Neuronal stem cell (in vitro differentiated cells): ENCODE data around the gene AVPI1.

Source experiments
- DNase-seq: peaks from one replicate; pipeline ENCODE4 v3.0.0-alpha.2; 2013; ENCODE audit warnings: low spot score
- H2AFZ ChIP-seq: one replicate; pipeline ENCODE4 v1.6.1; 2013; ENCODE audit warnings: mild to moderate bottlenecking, low read length, inconsistent platforms
- H2AK5ac ChIP-seq: 2 replicates; pipeline ENCODE4 v1.6.1; 2013; ENCODE audit warnings: low read depth, mild to moderate bottlenecking, inconsistent platforms, low read length, moderate library complexity, mixed read lengths
- H2BK120ac ChIP-seq: 2 replicates; pipeline ENCODE4 v1.6.1; 2013; ENCODE audit warnings: low read depth, mild to moderate bottlenecking, inconsistent platforms, low read length, moderate library complexity, mixed read lengths
- H2BK12ac ChIP-seq: one replicate; pipeline ENCODE4 v1.6.1; 2013; ENCODE audit warnings: low read length, inconsistent platforms
- H2BK15ac ChIP-seq: 2 replicates; pipeline ENCODE4 v1.6.1; 2013; ENCODE audit warnings: mild to moderate bottlenecking, low read length, inconsistent platforms, mixed read lengths
- H2BK5ac ChIP-seq: one replicate; pipeline ENCODE4 v1.6.1; 2013; ENCODE audit warnings: inconsistent platforms, mild to moderate bottlenecking, low read length, moderate library complexity
- H3K14ac ChIP-seq: one replicate; pipeline ENCODE4 v1.6.1; 2013; ENCODE audit warnings: low read length, inconsistent platforms
- H3K18ac ChIP-seq: 2 replicates; pipeline ENCODE4 v1.6.1; 2013; ENCODE audit warnings: low read length, inconsistent platforms
- H3K23ac ChIP-seq: 2 replicates; pipeline ENCODE4 v1.6.1; 2013; ENCODE audit warnings: low read depth, mild to moderate bottlenecking, mixed read lengths, low read length, inconsistent platforms; ENCODE audit not compliant: poor library complexity
- H3K27ac ChIP-seq: replicated peaks from 3 replicates; pipeline ENCODE4 v1.5.1; 2013; ENCODE audit warnings: low read length, inconsistent platforms
- H3K27me3 ChIP-seq, 3 experiments: 2 replicates each; pipeline ENCODE4 v1.6.1; 2013; ENCODE audit warnings: low read length in 3 of 3, mild to moderate bottlenecking in 2 of 3, inconsistent platforms in 1 of 3, low read depth in 1 of 3, mixed read lengths in 1 of 3, moderate library complexity in 1 of 3; ENCODE audit not compliant: control insufficient read depth in 3 of 3, insufficient read depth in 3 of 3
- H3K36me3 ChIP-seq, 2 donors: replicated peaks in 1 of 2; 2 replicates each; pipeline ENCODE4 v1.6.1; 2013; ENCODE audit warnings: low read length in 2 of 2; ENCODE audit not compliant: control insufficient read depth in 2 of 2, insufficient read depth in 2 of 2
- H3K4ac ChIP-seq: 2 replicates; pipeline ENCODE4 v1.6.1; 2013; ENCODE audit warnings: inconsistent platforms, mild to moderate bottlenecking, low read length, moderate library complexity
- H3K4me1 ChIP-seq, 2 donors: 1 replicate in 1 of 2; 2 replicates in 1 of 2; pipeline ENCODE4 v1.6.1; 2013; ENCODE audit warnings: low read length in 2 of 2, low read depth in 1 of 2; ENCODE audit not compliant: control insufficient read depth in 2 of 2, insufficient read depth in 1 of 2
- H3K4me2 ChIP-seq: one replicate; pipeline ENCODE4 v1.6.1; 2013; ENCODE audit warnings: mild to moderate bottlenecking, low read length, inconsistent platforms; ENCODE audit not compliant: insufficient read depth, poor library complexity, severe bottlenecking
- H3K4me3 ChIP-seq, 2 donors: 2 replicates each; pipeline ENCODE4 v1.5.1; 2013; ENCODE audit warnings: low read length in 2 of 2, mild to moderate bottlenecking in 2 of 2, inconsistent platforms in 1 of 2, moderate library complexity in 1 of 2
- H3K79me1 ChIP-seq: one replicate; pipeline ENCODE4 v1.6.1; 2013; ENCODE audit warnings: low read depth, mild to moderate bottlenecking, inconsistent platforms, low read length, moderate library complexity
- H3K9ac ChIP-seq: one replicate; pipeline ENCODE4 v1.6.1; 2013; ENCODE audit warnings: mild to moderate bottlenecking, low read depth, low read length, inconsistent platforms; ENCODE audit not compliant: poor library complexity
- H3K9me3 ChIP-seq, 2 donors: replicated peaks in 1 of 2; 2 replicates each; pipeline versions ENCODE3 to v1.6.1; 2013; ENCODE audit warnings: low read length in 2 of 2, mild to moderate bottlenecking in 2 of 2, inconsistent platforms in 1 of 2, low read depth in 1 of 2, mixed read lengths in 1 of 2, moderate library complexity in 1 of 2; ENCODE audit not compliant: control insufficient read depth in 2 of 2, insufficient read depth in 1 of 2
- H4K8ac ChIP-seq: one replicate; pipeline ENCODE4 v1.6.1; 2013; ENCODE audit warnings: low read depth, mild to moderate bottlenecking, inconsistent platforms, low read length, moderate library complexity
- H4K91ac ChIP-seq: one replicate; pipeline ENCODE4 v1.6.1; 2013; ENCODE audit warnings: low read length, low read depth, mild to moderate bottlenecking, inconsistent platforms; ENCODE audit not compliant: poor library complexity
- WGBS, 2 donors: extraction: QIAGEN DNeasy Blood & Tissue Kit; methylation state at CpG; one replicate each; pipeline ENCODE4 v1.1.7; 2013; ENCODE audit warnings: missing lambda C conversion rate in 2 of 2, mixed read lengths in 1 of 2; ENCODE audit not compliant: insufficient read length in 2 of 2, insufficient replicate concordance in 1 of 2; ENCODE audit errors: extremely low coverage in 2 of 2; 5-methylcytosine and 5-hydroxymethylcytosine counted together

Gene AVPI1

GRCh38 chr10:97732052-97732359 lies 45.0 kb upstream of the AVPI1 start:
- no peak overlapping the region for H3K18ac ChIP-seq
- peaks cover 0 to 10% (median 6%) of the 10 kb centered on the region in 3 experiments for H3K27me3 ChIP-seq
- H3K79me1 ChIP-seq = no peaks in the 10 kb centered on the region
- no peak overlapping the region for H3K4me2 ChIP-seq
- H2AFZ ChIP-seq = no peak overlapping the region
- peaks cover 6 to 11% of the 10 kb centered on the region in 2 donors for H3K9me3 ChIP-seq
- no peak overlapping the region for H2AK5ac ChIP-seq
- no peak overlapping the region for H2BK12ac ChIP-seq
- no peak overlapping the region for H2BK5ac ChIP-seq
- no peaks in the 10 kb centered on the region for H3K36me3 ChIP-seq
- no peak overlapping the region for H2BK120ac ChIP-seq
- no peak overlapping the region for H4K8ac ChIP-seq
- H3K27ac ChIP-seq = no peak overlapping the region
- H4K91ac ChIP-seq = no peak overlapping the region
- H3K4ac ChIP-seq = no peak overlapping the region
- no peak overlapping the region for H3K14ac ChIP-seq
- H3K4me1 ChIP-seq = peaks cover 0 to 2% of the 10 kb centered on the region in 2 donors
- H3K23ac ChIP-seq = no peak overlapping the region
- WGBS, 2 donors = no CpG with 5 or more reads among the region's 4 CpGs
- no peak overlapping the region for H3K4me3 ChIP-seq
- H2BK15ac ChIP-seq = no peak overlapping the region
- H3K9ac ChIP-seq = no peak overlapping the region
- no peak for DNase-seq

- no peak overlapping the region for H3K14ac ChIP-seq
- no peak overlapping the region for H2AK5ac ChIP-seq
- H3K27me3 ChIP-seq = peaks cover 0 to 10% (median 6%) of the 10 kb centered on the region in 3 experiments
- no peak overlapping the region for H3K27ac ChIP-seq
- peak; percentile 67 for DNase-seq
- H4K8ac ChIP-seq = no peak overlapping the region
- H3K9ac ChIP-seq = no peak overlapping the region
- H3K4ac ChIP-seq = no peak overlapping the region
- H2AFZ ChIP-seq = no peak overlapping the region
- H3K23ac ChIP-seq = no peak overlapping the region
- H3K4me3 ChIP-seq = no peak overlapping the region
- WGBS, 2 donors = no CpG with 5 or more reads among the region's 9 CpGs
- H4K91ac ChIP-seq = no peak overlapping the region
- H3K36me3 ChIP-seq = no peaks in the 10 kb centered on the region
- H3K79me1 ChIP-seq = no peaks in the 10 kb centered on the region
- H2BK5ac ChIP-seq = no peak overlapping the region
- H2BK12ac ChIP-seq = no peak overlapping the region
- no peak overlapping the region for H3K18ac ChIP-seq
- H2BK15ac ChIP-seq = no peak overlapping the region
- H3K4me2 ChIP-seq = no peak overlapping the region
- no peak overlapping the region for H2BK120ac ChIP-seq
- peaks cover 5 to 9% of the 10 kb centered on the region in 2 donors for H3K9me3 ChIP-seq
- H3K4me1 ChIP-seq = no peaks in the 10 kb centered on the region
Observed at GRCh38 chr10:97731346-97732051, 44.5 kb upstream of the AVPI1 start.

- Histone ChIP-seq H4K91ac (no peak overlapping the region), H2AK5ac (no peak overlapping the region), H3K4ac (no peak overlapping the region), H3K27me3 (no peaks in the 10 kb centered on the region), H3K9me3 (no peaks in the 10 kb centered on the region), H3K9ac (no peak overlapping the region), H3K27ac (no peak overlapping the region), H3K18ac (no peak overlapping the region), H2BK120ac (no peak overlapping the region), H2BK12ac (no peak overlapping the region), H4K8ac (no peak overlapping the region), H3K14ac (no peak overlapping the region), H2BK15ac (no peak overlapping the region), H3K4me2 (no peak overlapping the region), H3K23ac (no peak overlapping the region), H3K4me3 (no peak overlapping the region), H2AFZ (no peak overlapping the region), H2BK5ac (no peak overlapping the region), H3K79me1 (no peaks in the 10 kb centered on the region), H3K4me1 (no peaks in the 10 kb centered on the region), H3K36me3 (no peaks in the 10 kb centered on the region)
- DNase-seq = no peak
- no CpG with 5 or more reads among the region's 5 CpGs for WGBS, 2 donors
Observed at GRCh38 chr10:97729014-97729413, 42.0 kb upstream of the AVPI1 start.

GRCh38 chr10:97726636-97727178 lies 39.7 kb upstream of the AVPI1 start:
- no peaks in the 10 kb centered on the region for H3K27me3 ChIP-seq
- H3K79me1 ChIP-seq = no peaks in the 10 kb centered on the region
- H3K14ac ChIP-seq = no peak overlapping the region
- no peak overlapping the region for H3K27ac ChIP-seq
- H2BK15ac ChIP-seq = no peak overlapping the region
- H2AK5ac ChIP-seq = no peak overlapping the region
- peak overlapping the region; percentile 15 for H2AFZ ChIP-seq
- no peak overlapping the region for H3K18ac ChIP-seq
- DNase-seq = no peak
- H3K4me1 ChIP-seq = no peaks in the 10 kb centered on the region
- no peak overlapping the region for H4K91ac ChIP-seq
- H2BK12ac ChIP-seq = no peak overlapping the region
- H3K9me3 ChIP-seq = no peaks in the 10 kb centered on the region
- H3K36me3 ChIP-seq = no peaks in the 10 kb centered on the region
- H3K4ac ChIP-seq = no peak overlapping the region
- H2BK120ac ChIP-seq = no peak overlapping the region
- WGBS, 2 donors = no CpG with 5 or more reads among the region's 8 CpGs
- no peak overlapping the region for H3K4me3 ChIP-seq
- no peak overlapping the region for H3K4me2 ChIP-seq
- H3K23ac ChIP-seq = no peak overlapping the region
- H4K8ac ChIP-seq = no peak overlapping the region
- H3K9ac ChIP-seq = no peak overlapping the region
- H2BK5ac ChIP-seq = no peak overlapping the region
